ENCODE results near the gene FARS2. TPM values are rescaled to one million over a fixed set of nuclear protein-coding genes. Genes with fewer than 3 reads are reported as not detected.

FARS2 gene
- total and polyA plus RNA-seq, 9 of the 15 experiments (the other 6 are each of a cell fraction or from before 2014, with no cell fraction given), result 16.5 to 62.2 (median 27.0) TPM

DNA sequence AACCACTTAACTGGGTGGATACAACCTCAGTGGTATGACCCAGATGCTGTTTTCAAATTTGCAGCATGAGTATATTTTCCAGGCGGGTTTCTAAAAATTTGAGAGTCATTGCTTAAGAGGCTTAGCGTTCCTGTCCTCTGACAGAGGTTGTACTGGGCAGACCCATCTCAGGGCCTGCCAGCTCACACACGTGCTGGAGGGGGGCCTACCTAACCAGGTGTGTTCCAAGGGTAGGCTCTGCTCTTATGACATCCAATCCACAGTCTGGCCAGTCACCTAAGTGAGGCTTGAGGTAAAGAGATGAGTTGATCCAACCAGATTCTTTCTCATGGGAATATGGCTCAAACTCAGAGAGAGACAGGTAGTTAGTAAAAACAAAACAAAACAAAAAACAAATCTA is 1.9 kb upstream of the FARS2 start:
- in situ Hi-C loops (cut with MboI), result no loop called here
- no peaks in the 10 kb centered on the region for H4K20me1 ChIP-seq (replicated peaks; ENCODE audit: control insufficient read depth, insufficient read depth, low read length)
- H3K4me1 ChIP-seq (replicated peaks in 1 of 2; ENCODE audit: control insufficient read depth in 2 of 2, insufficient read depth in 2 of 2, low read length in 2 of 2), result peaks cover 6 to 7% of the 10 kb centered on the region in 2 experiments; a peak in 4 of 5 replicates
- ChIA-PET POLR2A (interaction anchor here (0.8 to 1.8 kb wide), 4 partner anchors 11 to 43 kb away, joined by 3 to 9 read pairs (median 4); no protein-coding TSS in a partner anchor), CTCF (ENCODE audit: low intra/inter-chr PET ratio) (no interaction called here)
- TSS peak; percentile 57 for BruUV-seq (replicated peaks)
- FAIRE-seq, result no peak
- no peak overlapping the region for H2AFZ ChIP-seq (ENCODE audit: low read depth, low read length)
- intact Hi-C loops (cut with micrococcal nuclease), result no loop called here
- H3K79me2 ChIP-seq (ENCODE audit: control insufficient read depth, insufficient read depth, low read length), result peaks cover 76% of the 10 kb centered on the region
- no peaks in the 10 kb centered on the region for H3K9me1 ChIP-seq (ENCODE audit: control insufficient read depth, insufficient read depth, low read length)
- peak overlapping the region; percentile 76 for H3K4me3 ChIP-seq
- H3K9me3 ChIP-seq (replicated peaks; ENCODE audit: control insufficient read depth, insufficient read depth, low read depth, low read length), result no peaks in the 10 kb centered on the region
- peaks cover 34% of the 10 kb centered on the region for H3K36me3 ChIP-seq (ENCODE audit: control insufficient read depth, insufficient read depth, low read length)
- H3K4me2 ChIP-seq (ENCODE audit: insufficient read depth, low read length), result peak overlapping the region; percentile 93
- peak overlapping the region; percentile 98; the same call in 1 of the 3 replicates for H3K27ac ChIP-seq (ENCODE audit: extremely low read depth, low read depth, low read length)
- WGBS (ENCODE audit: insufficient coverage, low coverage, missing lambda C conversion rate), result 55% methylated on average over 3 of the region's 3 CpGs
- DNase-seq (ENCODE audit: extremely low read depth in 1 of 4, low spot score in 3 of 4), result peak in 1 of 4 experiments; percentile 38
- TF ChIP-seq BRF1 (IDR thresholded peaks at IDR 0.05; ENCODE audit: borderline replicate concordance, extremely low read depth, insufficient read length) (no peak), ZBTB33 (CRISPR knock-in tag; IDR thresholded peaks at IDR 0.05) (0 out of 2 replicates have a peak, but pooled peaks have one; percentile 24), FOXJ3 (CRISPR knock-in tag; IDR thresholded peaks at IDR 0.05) (no peak), FOSL1 (tag; conservative IDR thresholded peaks at IDR 0.05) (no peak), ZNF282 (CRISPR knock-in tag; IDR thresholded peaks at IDR 0.05) (no peak), KAT7 (CRISPR knock-in tag; IDR thresholded peaks at IDR 0.05; ENCODE audit: borderline replicate concordance) (no peak), E2F1 (CRISPR knock-in tag; IDR thresholded peaks at IDR 0.05) (no peak), POLR3A (IDR thresholded peaks at IDR 0.05; ENCODE audit: borderline replicate concordance, extremely low read depth, insufficient read depth, insufficient read length) (no peak)
- peak overlapping the region; percentile 75 to 95 for H3K9ac ChIP-seq (ENCODE audit: insufficient read depth in 1 of 2, low read depth in 2 of 2, low read length in 2 of 2)
- ATAC-seq, result no peak
- no peaks in the 10 kb centered on the region for H3K27me3 ChIP-seq (ENCODE audit: control insufficient read depth in 2 of 2, insufficient read depth in 2 of 2, low read length in 2 of 2)
